KOPT-K1 (cell line): ENCODE results near the gene COMMD1.
"Not testable (repeated sequence)": the region's sequence is repeated elsewhere in the genome, so short reads cannot be mapped to it uniquely, and the experiment has no call there.

ENCODE experiments used
- H3K27ac ChIP-seq: fragments of 200-600 bp; sonication (generic); 2 replicates; pipeline ENCODE4 v1.5.1; 2016; ENCODE audit warnings: antibody characterized with exemption, mild to moderate bottlenecking, low read depth, low read length; ENCODE audit not compliant: poor library complexity, severe bottlenecking
- H3K36me3 ChIP-seq: fragments of 200-600 bp; sonication (generic); 2 replicates; pipeline ENCODE4 v1.5.1; 2017; ENCODE audit warnings: antibody characterized with exemption, mild to moderate bottlenecking, low read length, moderate library complexity; ENCODE audit not compliant: insufficient read depth
- H3K9me3 ChIP-seq: fragments of 200-600 bp; sonication (generic); 2 replicates; pipeline ENCODE4 v1.5.1; 2017; ENCODE audit warnings: antibody characterized with exemption, low read length, mild to moderate bottlenecking; ENCODE audit not compliant: insufficient read depth, poor library complexity, severe bottlenecking

The COMMD1 gene

DNA sequence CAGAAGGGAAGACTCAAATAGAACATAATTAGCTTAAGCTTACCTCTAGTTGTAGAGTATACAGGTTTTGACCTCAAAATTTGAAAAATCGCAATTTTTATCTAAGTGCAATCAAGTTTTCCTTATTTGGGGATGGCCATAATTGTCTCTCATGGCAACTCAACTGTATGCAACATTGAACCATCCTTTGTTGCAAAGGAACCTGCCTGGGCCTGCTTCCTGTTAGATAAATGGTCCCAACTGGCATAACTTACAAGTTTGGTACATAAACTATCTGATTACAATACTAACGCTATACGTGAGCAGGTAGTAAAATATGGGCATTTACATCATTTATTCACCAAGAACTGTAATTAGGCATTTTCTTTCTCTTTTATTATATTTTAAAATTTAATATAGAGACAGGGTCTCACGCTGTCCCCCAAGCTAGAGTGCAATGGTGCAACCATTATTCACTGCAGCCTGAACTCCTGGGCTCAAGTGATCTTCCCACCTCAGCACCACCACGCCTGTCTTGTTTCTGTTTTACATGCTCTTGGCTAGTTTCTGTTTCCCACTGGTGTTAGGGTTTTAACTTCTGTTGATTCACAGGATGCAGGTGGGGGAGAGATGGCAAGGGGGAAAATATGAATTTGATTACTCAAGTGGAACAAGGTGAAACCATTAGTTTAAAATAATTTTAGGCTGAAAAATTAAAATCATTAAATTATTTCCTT, 235.1 kb downstream of the COMMD1 start:
- Histone ChIP-seq H3K27ac (peak overlapping the region; percentile 42), H3K36me3 (no peaks in the 10 kb centered on the region), H3K9me3 (no peaks in the 10 kb centered on the region)

DNA sequence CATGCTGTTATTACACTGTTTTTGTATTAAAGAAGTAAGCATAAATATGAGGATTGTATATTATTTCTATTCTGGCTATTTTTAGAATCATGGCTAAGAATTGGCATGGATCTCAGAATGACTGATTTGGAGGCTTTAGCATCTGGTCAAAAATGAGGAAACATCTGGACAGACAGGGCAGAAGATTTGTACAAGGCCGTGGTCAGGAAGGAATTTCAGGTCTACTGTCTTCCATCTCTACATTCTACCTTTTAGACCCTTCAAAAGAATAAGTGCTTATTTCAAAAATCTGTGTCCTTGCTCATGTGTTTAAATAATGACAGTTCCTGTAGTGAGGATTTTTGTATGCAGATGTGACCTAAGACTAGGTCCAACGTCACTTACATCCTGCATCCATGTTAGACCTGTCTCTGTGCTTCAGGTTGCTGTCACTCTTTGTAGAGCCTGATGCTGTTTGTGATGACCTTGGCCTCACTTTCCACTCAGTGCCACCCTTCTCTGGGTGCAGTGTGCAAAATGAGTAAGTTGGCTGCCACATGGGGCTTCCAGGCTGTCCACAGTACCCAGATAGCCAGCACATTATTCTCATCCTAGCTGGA, 235.8 kb downstream of the COMMD1 start:
- Histone ChIP-seq H3K9me3 (no peaks in the 10 kb centered on the region), H3K27ac (peak overlapping the region; percentile 42), H3K36me3 (no peaks in the 10 kb centered on the region)

DNA sequence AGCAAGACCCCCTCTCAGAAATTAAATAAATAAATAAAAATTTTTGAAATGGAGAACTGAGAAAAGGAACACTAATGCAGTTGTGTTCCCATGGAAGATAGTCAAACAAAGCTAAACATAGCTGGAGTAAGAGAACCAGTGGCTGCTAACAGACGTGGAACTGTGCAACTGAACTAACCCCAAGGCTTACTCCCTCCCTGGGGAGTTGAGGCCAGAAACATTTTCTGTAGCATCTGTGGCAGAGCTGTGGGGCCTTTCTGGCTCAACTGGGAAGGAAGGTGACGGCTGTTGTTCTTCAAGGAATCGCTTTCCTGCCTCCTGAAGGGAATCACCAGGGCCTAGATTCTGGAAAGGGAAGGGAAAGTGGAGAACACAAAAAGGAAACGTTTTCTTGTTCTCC, 236.6 kb downstream of the COMMD1 start:
- Histone ChIP-seq H3K36me3 (no peaks in the 10 kb centered on the region), H3K27ac (no peak overlapping the region), H3K9me3 (no peaks in the 10 kb centered on the region)

DNA sequence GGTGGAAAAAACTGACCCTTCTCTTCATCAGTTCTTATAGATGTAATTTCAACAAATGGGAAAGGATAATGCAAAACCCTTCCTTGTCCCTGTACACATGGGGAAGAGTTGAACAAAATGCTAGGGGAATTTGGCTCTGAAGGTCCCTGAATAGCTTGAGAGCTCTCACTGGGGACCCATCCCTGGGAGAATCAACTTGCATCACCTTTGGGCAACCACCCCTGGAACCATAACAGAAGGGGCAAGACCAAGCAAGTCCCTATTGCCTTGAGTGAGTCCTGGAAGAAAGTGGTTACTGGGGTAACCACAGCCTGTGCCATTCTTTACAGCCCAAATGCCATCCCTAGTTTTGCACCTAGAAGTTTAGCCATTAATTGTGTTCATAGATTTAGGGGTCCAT, 238.2 kb downstream of the COMMD1 start:
- Histone ChIP-seq H3K36me3 (no peaks in the 10 kb centered on the region), H3K9me3 (no peaks in the 10 kb centered on the region), H3K27ac (no peak overlapping the region)

DNA sequence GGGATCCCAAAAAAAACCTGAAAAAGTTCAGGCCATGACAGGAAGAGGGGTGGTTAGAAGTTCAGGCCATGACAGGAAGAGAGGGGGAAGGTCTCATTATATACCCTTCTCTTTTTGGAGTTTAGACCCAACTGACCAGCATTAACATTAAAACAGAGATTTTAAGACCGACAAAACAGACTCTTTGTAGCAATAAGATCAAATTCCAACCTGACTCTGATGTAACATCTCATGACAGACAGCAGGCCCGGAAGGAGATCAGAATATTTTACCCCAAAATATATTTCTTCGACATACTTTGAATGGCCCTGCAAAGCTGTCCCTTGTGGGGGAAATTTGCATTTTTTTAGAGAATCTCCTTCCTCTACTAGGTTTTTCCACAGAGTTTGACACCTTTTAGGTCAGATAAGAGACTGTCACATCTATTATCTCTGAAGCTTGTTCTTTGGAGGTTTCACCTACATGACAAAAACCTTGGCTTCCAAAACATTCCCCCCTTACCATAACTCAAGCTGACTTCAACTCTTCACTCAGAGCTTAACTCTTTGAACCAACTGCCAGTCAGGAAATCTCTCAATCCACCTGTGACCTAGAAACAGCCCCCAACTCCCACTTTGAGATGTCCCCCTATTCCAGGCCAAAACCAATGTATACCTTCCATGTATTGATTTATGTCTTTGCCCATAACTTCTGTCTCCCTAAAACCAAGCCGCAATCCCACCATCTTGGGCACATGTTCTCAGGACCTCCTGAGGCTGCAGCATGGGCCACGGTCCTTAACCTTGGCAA, 239.4 kb downstream of the COMMD1 start:
- no peaks in the 10 kb centered on the region for H3K9me3 ChIP-seq
- no peaks in the 10 kb centered on the region for H3K36me3 ChIP-seq
- H3K27ac ChIP-seq = no peak overlapping the region

DNA sequence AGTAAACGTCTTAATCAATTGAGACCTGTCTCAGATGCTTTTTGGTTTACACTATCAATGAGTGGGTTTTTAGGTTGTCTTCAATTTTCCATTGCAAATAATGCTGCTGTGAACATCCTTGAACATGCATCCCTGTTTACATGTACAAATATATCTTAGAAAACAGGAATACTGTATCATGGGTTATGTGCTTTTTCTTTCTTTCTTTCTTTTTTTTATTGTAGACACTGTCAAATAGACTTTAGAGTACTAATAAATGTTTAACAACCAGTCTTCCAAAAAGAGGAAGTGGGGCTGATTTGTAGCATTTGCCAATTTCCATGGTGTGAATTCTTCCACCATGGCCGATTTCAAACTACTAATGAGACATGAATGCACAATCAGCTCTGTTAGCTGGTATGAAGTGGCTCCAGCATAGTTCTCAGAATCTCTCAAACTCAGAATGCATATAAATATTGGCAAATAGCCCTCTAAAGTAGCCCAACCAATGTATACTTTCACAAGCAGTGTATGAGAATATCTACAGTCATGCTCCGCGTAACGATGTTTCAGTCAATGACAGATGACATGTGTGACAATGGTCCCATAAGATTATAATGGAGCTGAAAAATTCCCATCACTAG, 240.1 kb downstream of the COMMD1 start:
- Histone ChIP-seq H3K9me3 (no peaks in the 10 kb centered on the region), H3K27ac (no peak overlapping the region), H3K36me3 (no peaks in the 10 kb centered on the region)

DNA sequence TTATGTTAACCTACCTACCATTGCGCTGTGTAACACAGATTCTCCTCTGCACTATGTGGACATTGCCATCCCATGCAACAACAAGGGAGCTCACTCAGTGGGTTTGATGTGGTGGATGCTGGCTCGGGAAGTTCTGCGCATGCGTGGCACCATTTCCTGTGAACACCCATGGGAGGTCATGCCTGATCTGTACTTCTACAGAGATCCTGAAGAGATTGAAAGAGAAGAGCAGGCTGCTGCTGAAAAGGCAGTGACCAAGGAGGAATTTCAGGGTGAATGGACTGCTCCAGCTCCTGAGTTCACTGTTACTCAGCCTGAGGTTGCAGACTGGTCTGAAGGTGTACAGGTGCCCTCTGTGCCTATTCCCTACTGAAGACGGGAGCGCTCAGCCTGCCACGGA, 241.3 kb downstream of the COMMD1 start:
- peak overlapping the region; percentile 53 for H3K27ac ChIP-seq
- not testable (repeated sequence) for H3K36me3 ChIP-seq, H3K9me3 ChIP-seq

DNA sequence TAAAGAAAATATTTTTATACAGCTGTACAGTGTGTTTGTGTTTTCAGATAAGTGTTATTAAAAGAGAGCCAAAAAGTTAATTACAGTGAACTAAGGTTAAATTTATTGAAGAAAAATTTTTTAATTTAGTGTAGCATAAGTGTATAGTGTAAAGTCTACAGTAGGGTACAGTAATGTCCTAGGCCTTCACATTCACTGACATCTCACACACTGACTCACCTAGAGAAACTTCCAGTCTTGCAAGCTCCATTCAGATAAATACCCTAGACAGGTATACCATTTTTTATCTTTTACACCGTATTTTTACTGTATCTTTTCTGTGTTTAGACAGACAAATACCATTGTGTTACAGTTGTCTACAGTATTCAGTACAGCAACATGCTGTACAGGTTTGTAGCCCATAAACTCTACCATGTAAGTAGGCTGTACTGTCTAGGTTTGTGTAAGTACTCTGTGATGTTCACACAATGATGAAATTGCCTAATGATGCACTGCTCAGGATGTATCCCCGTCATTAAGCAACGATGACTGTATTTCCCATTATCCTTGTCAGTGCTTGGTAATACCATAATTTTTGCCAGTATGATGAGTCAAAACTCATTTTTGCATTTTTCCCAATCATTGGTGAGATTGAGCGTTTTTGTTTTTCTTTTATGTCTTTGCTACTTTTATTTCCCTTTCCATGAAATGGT, 242.3 kb downstream of the COMMD1 start:
- Histone ChIP-seq H3K27ac (no peak overlapping the region), H3K36me3 (no peaks in the 10 kb centered on the region), H3K9me3 (no peaks in the 10 kb centered on the region)

DNA sequence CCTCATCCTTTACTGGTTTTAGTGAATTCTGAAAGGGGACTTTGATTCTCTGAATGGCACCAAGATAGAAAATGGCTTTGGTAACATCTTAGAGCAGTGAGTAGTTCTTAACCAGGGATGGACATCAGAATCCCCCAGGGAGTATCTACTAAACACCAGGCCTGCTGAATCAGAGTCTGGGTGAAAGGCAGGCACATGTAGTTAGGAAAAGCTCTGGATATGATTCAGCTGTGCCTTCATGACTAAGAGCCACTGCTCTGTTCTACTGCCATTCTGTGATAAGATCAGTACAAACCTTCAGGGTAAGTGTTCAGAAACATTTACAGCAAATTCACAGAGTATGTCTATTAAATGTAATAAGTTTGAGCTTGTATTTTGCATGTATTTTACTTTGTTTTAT, 244.2 kb downstream of the COMMD1 start:
- Histone ChIP-seq H3K36me3 (no peaks in the 10 kb centered on the region), H3K27ac (no peak overlapping the region), H3K9me3 (peaks cover under 1% of the 10 kb centered on the region)

DNA sequence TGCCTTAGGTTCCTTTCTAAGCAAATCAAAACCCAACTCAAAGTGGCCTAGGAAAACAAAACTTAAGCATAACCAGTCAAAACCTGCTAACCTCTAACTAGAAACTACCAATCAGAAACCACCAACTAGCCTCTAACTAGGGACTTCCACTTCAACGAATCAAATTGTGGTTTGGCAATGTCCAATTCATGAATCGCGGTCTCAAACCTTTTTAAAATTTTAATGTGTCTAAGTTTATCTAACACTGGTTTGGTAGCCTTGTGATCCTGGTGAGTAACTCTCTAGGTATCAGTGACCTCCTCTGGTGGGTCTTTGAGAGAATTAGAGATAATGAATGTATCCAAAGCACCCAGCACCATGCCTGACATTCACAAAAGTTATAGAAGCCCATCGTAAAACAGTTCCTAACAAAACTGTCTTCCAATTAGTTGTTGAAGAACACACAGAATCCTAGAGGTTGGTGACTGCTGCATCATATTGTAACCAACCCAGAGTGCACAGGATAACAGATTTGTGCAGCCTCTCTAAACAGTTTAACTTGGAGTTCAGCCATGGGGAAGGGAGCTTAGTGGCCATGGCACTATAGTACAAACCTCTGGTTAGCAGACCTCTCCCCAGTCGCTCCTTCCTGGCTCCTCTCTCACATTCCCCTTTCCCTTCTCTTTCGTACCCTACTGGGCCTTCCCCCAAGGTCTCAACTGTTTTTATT, 245.3 kb downstream of the COMMD1 start:
- H3K9me3 ChIP-seq = peaks cover 11% of the 10 kb centered on the region
- H3K27ac ChIP-seq = no peak overlapping the region
- no peaks in the 10 kb centered on the region for H3K36me3 ChIP-seq

DNA sequence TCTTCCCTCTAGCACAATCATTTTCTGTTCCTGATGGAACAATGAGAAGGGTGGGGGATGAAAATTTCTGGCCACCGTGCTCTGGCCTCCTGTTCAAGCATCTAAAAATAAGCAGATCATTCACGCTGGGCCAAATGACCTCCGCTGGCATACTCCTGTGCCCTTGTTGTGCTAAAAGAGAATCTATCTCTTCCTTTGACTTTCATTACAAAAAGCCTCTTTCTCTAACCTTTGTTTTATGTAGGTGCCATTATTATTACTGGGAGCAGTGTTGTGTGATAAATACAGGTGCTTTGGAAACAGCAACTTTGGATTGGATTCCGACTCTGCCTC, 245.8 kb downstream of the COMMD1 start:
- Histone ChIP-seq H3K36me3 (no peaks in the 10 kb centered on the region), H3K9me3 (peaks cover 12% of the 10 kb centered on the region), H3K27ac (no peak overlapping the region)

DNA sequence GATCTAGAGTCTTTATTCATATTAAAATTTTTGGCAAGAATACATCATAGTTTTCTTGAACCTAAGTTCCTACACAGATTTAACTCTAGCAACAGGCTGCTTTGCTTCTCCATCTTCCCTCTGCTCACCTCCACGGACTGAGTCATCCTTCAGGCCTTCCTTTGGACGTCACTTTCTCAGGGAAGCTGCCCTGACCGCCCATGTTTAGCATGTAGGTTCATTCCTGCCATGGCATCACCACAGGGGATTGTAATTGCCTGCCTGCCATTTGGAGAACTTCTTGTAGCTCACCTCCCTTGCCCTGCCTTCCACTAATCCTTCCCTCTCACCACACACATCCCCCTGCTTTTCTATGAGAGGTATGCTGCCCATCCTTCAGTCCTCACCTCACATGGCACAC, 246.5 kb downstream of the COMMD1 start:
- H3K27ac ChIP-seq = no peak overlapping the region

DNA sequence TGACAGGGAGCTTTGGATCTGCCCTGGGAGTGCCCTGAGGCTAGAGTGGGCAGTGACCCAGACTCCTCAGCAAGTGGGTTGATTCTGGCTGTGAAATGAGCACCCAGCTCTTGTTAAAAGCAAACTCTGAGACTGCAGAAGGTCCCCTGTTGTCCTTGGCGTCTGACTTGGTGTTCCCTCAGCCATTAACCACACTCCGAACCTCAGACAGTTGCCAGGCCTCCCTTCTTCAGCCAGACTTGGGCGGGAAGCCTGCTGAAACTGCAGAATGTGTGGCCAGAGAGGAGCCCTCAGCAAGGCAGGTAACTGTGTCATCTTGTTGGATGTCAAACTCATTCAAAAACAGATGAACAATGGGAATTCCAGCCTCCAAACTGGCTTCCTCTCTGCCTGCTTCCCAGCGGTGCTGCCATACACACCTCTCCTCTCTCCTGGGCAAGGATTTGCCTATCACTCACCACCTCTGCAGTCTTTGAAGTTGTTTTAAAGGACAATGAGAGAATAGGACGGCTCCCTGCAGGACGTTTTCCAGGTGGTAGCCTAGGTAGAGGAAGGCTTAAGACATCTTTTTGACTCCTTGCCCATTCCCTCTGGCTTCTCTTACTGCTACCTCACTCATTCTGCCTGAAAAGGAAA, 251.5 kb downstream of the COMMD1 start:
- no peak overlapping the region for H3K27ac ChIP-seq
- H3K36me3 ChIP-seq = no peaks in the 10 kb centered on the region
- peaks cover 12% of the 10 kb centered on the region for H3K9me3 ChIP-seq

More for the DNA sequence above, 246.5 kb downstream of the COMMD1 start:
- H3K9me3 ChIP-seq = peaks cover 12% of the 10 kb centered on the region
- no peaks in the 10 kb centered on the region for H3K36me3 ChIP-seq
